CD14-positive monocyte (primary cell): ENCODE data around the gene RNF121. TPM values are rescaled to one million over a fixed set of nuclear protein-coding genes. Genes with fewer than 3 reads are reported as not detected.

Experiments used
- DNase-seq, 3 donors: peaks; one replicate each; pipeline ENCODE4 v3.0.0-alpha.2; 2011 to 2022
- H2AFZ ChIP-seq: 2 replicates; pipeline ENCODE4 v1.6.0; 2012; ENCODE audit warnings: mild to moderate bottlenecking, low read depth, low read length, inconsistent platforms; ENCODE audit not compliant: insufficient read depth, poor library complexity, severe bottlenecking
- H3K27ac ChIP-seq, 2 donors: 1 replicate in 1 of 2; 2 replicates in 1 of 2; pipeline ENCODE4 v1.5.1; 2012 to 2013; ENCODE audit warnings: low read length in 2 of 2, control low read depth in 1 of 2, inconsistent platforms in 1 of 2, low read depth in 1 of 2, mild to moderate bottlenecking in 1 of 2
- H3K27me3 ChIP-seq, 2 donors: one replicate each; pipeline versions ENCODE4 v1.6.0 to v1.6.1; 2011 to 2013; ENCODE audit warnings: low read length in 2 of 2; ENCODE audit not compliant: control insufficient read depth in 2 of 2, insufficient read depth in 2 of 2
- H3K36me3 ChIP-seq, 2 donors: replicated peaks in 1 of 2; 1 replicate in 1 of 2; 2 replicates in 1 of 2; pipeline versions ENCODE4 v1.5.1 to v1.6.1; 2012 to 2013; ENCODE audit warnings: low read length in 2 of 2, control low read depth in 1 of 2, inconsistent platforms in 1 of 2, mild to moderate bottlenecking in 1 of 2; ENCODE audit not compliant: insufficient read depth in 2 of 2, control insufficient read depth in 1 of 2
- H3K4me1 ChIP-seq, 2 donors: 1 replicate in 1 of 2; 2 replicates in 1 of 2; pipeline versions ENCODE4 v1.5.1 to v1.6.1; 2012 to 2013; ENCODE audit warnings: low read length in 2 of 2, control low read depth in 1 of 2, inconsistent platforms in 1 of 2, mild to moderate bottlenecking in 1 of 2, moderate library complexity in 1 of 2; ENCODE audit not compliant: insufficient read depth in 2 of 2, control insufficient read depth in 1 of 2
- H3K4me2 ChIP-seq: replicated peaks from 2 replicates; pipeline ENCODE3; 2012; ENCODE audit warnings: low read length, moderate library complexity, mild to moderate bottlenecking; ENCODE audit not compliant: poor library complexity, severe bottlenecking; ENCODE audit errors: extremely low read depth
- H3K4me3 ChIP-seq, 3 experiments: fragments of 200-600 bp in 1 of 3; sonication (generic) in 1 of 3; replicated peaks in 1 of 3; 1 replicate in 2 of 3; 2 replicates in 1 of 3; pipeline ENCODE4 v1.5.1; 2011 to 2013; ENCODE audit warnings: low read length in 3 of 3, mild to moderate bottlenecking in 3 of 3, control low read depth in 2 of 3, low read depth in 2 of 3, inconsistent platforms in 1 of 3, moderate library complexity in 1 of 3
- H3K79me2 ChIP-seq: 2 replicates; pipeline ENCODE4 v1.6.0; 2012; ENCODE audit warnings: mild to moderate bottlenecking, control low read depth, inconsistent platforms, low read length, moderate library complexity; ENCODE audit not compliant: insufficient read depth
- H3K9ac ChIP-seq: 2 replicates; pipeline ENCODE4 v1.6.0; 2017; ENCODE audit warnings: low read length, mild to moderate bottlenecking; ENCODE audit not compliant: insufficient read depth, poor library complexity, severe bottlenecking
- H3K9me3 ChIP-seq, 2 donors: replicated peaks in 1 of 2; 1 replicate in 1 of 2; 2 replicates in 1 of 2; pipeline versions ENCODE4 v1.5.1 to v1.6.1; 2012 to 2013; ENCODE audit warnings: low read length in 2 of 2, control low read depth in 1 of 2; ENCODE audit not compliant: control insufficient read depth in 1 of 2, insufficient read depth in 1 of 2
- H4K20me1 ChIP-seq: 2 replicates; pipeline ENCODE4 v1.6.0; 2012; ENCODE audit warnings: mild to moderate bottlenecking, low read length, control low read depth, moderate library complexity; ENCODE audit not compliant: insufficient read depth
- H3K27ac Mint-ChIP-seq, 7 donors: one replicate each; pipeline ENCODE4 v1.8.0; 2020; ENCODE audit warnings: mild to moderate bottlenecking in 7 of 7, mixed read lengths in 7 of 7, moderate library complexity in 6 of 7, inconsistent platforms in 2 of 7
- H3K27me3 Mint-ChIP-seq, 3 donors: one replicate each; pipeline ENCODE4 v1.8.0; 2021 to 2022; ENCODE audit warnings: low read depth in 3 of 3, mild to moderate bottlenecking in 3 of 3, mixed read lengths in 3 of 3, moderate library complexity in 3 of 3, inconsistent platforms in 1 of 3
- H3K36me3 Mint-ChIP-seq, 2 donors: one replicate each; pipeline ENCODE4 v1.8.0; 2020; ENCODE audit warnings: mixed read lengths in 2 of 2, inconsistent platforms in 1 of 2, mild to moderate bottlenecking in 1 of 2
- H3K4me1 Mint-ChIP-seq: one replicate; pipeline ENCODE4 v1.8.0; 2020; ENCODE audit warnings: mild to moderate bottlenecking, mixed read lengths
- H3K4me3 Mint-ChIP-seq, 2 donors: one replicate each; pipeline ENCODE4 v1.8.0; 2020; ENCODE audit warnings: mild to moderate bottlenecking in 2 of 2, mixed read lengths in 2 of 2, moderate library complexity in 1 of 2
- H3K9me3 Mint-ChIP-seq, 7 donors: one replicate each; pipeline ENCODE4 v1.8.0; 2020 to 2022; ENCODE audit warnings: mixed read lengths in 7 of 7, mild to moderate bottlenecking in 6 of 7, moderate library complexity in 6 of 7, inconsistent platforms in 2 of 7
- WGBS: methylation state at CpG from one replicate; pipeline ENCODE4 v1.1.5; 2013; ENCODE audit warnings: missing lambda C conversion rate; ENCODE audit not compliant: insufficient coverage; 5-methylcytosine and 5-hydroxymethylcytosine counted together
- intact Hi-C, 2 donors: fragments of 100-400 bp; cut with micrococcal nuclease; formaldehyde crosslinking; loops; one replicate each; pipeline versions ENCODE4 v1.15.0 to v1.15.1; 2023
- polyA plus RNA-seq, 3 donors: library from polyadenylated mRNA; depleted of rRNA in 1 of 3; unstranded in 2 of 3; stranded (reverse) in 1 of 3; fragments of 300-500 nt in 2 of 3; fragments of >200 nt in 1 of 3; fragmentation: Illumina TruSeq in 2 of 3; gene quantifications; 1 replicate in 2 of 3; 2 replicates in 1 of 3; pipeline ENCODE4 v1.2.3, GENCODE V29; 2012 to 2021
- TF ChIP-seq, protein P1 (sequence below): fragments of 200-600 bp; IDR thresholded peaks from one replicate; pipeline ENCODE4 v1.8.0; 2022; ENCODE audit warnings: antibody characterized with exemption, mild to moderate bottlenecking

RNF121 gene
- polyA plus RNA-seq, 3 donors, result 7.7 to 25.2 (median 9.2) TPM

DNA sequence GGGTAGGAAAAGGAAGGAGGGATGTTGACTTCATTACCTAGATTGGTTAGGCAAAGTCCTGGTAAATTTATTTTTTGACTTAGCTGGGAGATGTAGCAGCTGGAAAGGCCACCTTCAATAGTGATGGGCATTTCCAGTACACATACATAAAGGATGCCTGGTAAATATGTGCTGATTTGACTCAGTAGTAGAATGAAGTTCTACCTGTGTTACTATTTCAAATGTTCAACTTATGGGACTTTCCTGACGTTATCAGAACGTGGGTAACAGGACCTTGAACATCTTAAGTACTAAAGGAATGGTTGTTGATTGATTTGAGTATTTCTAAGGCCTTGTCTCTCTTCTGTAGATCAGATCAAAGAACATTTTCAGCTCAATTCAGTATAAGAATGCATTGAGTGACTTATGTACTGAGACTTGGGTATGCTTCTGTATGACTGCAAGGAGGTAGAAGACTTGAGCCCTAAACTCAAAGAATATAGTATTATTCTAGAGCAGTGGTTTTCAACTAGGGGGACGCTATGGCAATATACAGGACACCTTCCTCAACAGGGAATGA is 27.1 kb downstream of the RNF121 start:
- no peaks in the 10 kb centered on the region for H3K4me1 Mint-ChIP-seq
- no peak for DNase-seq
- no CpG with 5 or more reads among the region's 3 CpGs for WGBS
- H3K27me3 ChIP-seq, result no peaks in the 10 kb centered on the region
- no peaks in the 10 kb centered on the region for H3K9me3 ChIP-seq
- intact Hi-C loops, result no loop called here
- peaks cover 2 to 25% of the 10 kb centered on the region in 2 donors for H3K36me3 ChIP-seq
- H3K9me3 Mint-ChIP-seq, result no peaks in the 10 kb centered on the region
- peaks cover 0 to 3% (median 0%) of the 10 kb centered on the region in 3 donors for H3K27me3 Mint-ChIP-seq
- no peaks in the 10 kb centered on the region for H3K4me1 ChIP-seq
- TF ChIP-seq, protein P1, sequence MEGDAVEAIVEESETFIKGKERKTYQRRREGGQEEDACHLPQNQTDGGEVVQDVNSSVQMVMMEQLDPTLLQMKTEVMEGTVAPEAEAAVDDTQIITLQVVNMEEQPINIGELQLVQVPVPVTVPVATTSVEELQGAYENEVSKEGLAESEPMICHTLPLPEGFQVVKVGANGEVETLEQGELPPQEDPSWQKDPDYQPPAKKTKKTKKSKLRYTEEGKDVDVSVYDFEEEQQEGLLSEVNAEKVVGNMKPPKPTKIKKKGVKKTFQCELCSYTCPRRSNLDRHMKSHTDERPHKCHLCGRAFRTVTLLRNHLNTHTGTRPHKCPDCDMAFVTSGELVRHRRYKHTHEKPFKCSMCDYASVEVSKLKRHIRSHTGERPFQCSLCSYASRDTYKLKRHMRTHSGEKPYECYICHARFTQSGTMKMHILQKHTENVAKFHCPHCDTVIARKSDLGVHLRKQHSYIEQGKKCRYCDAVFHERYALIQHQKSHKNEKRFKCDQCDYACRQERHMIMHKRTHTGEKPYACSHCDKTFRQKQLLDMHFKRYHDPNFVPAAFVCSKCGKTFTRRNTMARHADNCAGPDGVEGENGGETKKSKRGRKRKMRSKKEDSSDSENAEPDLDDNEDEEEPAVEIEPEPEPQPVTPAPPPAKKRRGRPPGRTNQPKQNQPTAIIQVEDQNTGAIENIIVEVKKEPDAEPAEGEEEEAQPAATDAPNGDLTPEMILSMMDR, result no peak
- H3K9ac ChIP-seq, result no peak overlapping the region
- no peak overlapping the region for H3K27ac ChIP-seq
- no peak overlapping the region for H2AFZ ChIP-seq
- no peak overlapping the region for H3K4me3 ChIP-seq
- no peak overlapping the region for H3K27ac Mint-ChIP-seq
- H3K36me3 Mint-ChIP-seq, result peaks cover 18 to 31% of the 10 kb centered on the region in 2 donors
- H4K20me1 ChIP-seq, result peaks cover 35% of the 10 kb centered on the region
- H3K4me3 Mint-ChIP-seq, result no peak overlapping the region
- no peak overlapping the region for H3K4me2 ChIP-seq
- peaks cover 3% of the 10 kb centered on the region for H3K79me2 ChIP-seq

DNA sequence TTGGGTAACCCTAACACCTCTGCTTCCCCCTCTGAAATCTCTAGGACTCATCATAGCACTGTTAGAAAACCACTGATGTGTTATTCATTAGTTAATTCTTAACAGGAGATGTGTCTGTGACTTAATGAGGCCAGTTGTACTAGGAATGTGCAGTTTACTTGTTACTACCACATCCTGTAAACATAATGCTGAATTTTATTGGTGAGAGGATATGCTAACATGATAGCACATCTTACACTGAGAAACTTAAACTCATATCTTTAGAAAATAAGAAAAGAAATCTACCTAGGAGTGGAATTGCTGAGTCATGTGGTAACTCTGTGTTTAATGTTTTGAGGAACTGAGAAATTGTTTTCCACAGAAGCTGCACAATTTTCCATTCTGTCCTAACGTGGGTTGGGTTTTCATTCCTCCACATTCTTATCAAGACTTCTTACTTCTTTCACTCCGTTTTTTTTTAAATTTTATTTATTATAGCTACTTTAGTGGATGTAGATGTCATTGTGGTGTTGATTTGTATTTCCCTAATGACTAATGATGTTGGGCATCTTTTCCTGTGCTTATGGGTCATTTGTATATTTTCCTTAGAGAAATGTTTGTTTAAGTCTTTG is 33.7 kb downstream of the RNF121 start:
- H3K27me3 ChIP-seq, result no peaks in the 10 kb centered on the region
- H3K27ac ChIP-seq, result peak overlapping the region in 1 of 2 donors; percentile 68
- peak overlapping the region; percentile 30 for H3K4me2 ChIP-seq
- no CpG with 5 or more reads among the region's 2 CpGs for whole genome bisulfite sequencing
- H3K36me3 ChIP-seq, result peaks cover 2 to 38% of the 10 kb centered on the region in 2 donors
- H2AFZ ChIP-seq, result no peak overlapping the region
- no peaks in the 10 kb centered on the region for H3K79me2 ChIP-seq
- TF ChIP-seq, protein P1, result no peak
- Mint-ChIP-seq H3K27me3 (peaks cover 0 to 4% (median 2%) of the 10 kb centered on the region in 3 donors), H3K36me3 (peaks cover 23 to 38% of the 10 kb centered on the region in 2 donors), H3K4me3 (no peak overlapping the region), H3K9me3 (peaks cover 0 to 5% (median 0%) of the 10 kb centered on the region in 7 donors), H3K4me1 (peaks cover 12% of the 10 kb centered on the region), H3K27ac (peak overlapping the region; percentile 40 to 85 (median 66))
- peak; percentile 12 to 65 (median 59) for DNase-seq
- no peaks in the 10 kb centered on the region for H3K9me3 ChIP-seq
- peak overlapping the region in 1 of 3 experiments; percentile 21 for H3K4me3 ChIP-seq
- no peaks in the 10 kb centered on the region for H4K20me1 ChIP-seq
- H3K4me1 ChIP-seq, result peaks cover 8 to 21% of the 10 kb centered on the region in 2 donors
- H3K9ac ChIP-seq, result no peak overlapping the region
- intact Hi-C loops, result no loop called here
